Endothelial cell of umbilical vein (primary cell): ENCODE measurements around the gene RBPJ. TPM values are rescaled to one million over a fixed set of nuclear protein-coding genes. Genes with fewer than 3 reads are reported as not detected.

Source experiments
- BruUV-seq: library from RNA; stranded (reverse); fragments of 400-500 nt; replicated peaks from 2 replicates; lab custom pipeline; 2021; lab: Mats Ljungman, UMichigan
- CTCF ChIA-PET: fragments of 300-600, 350-600 bp; sonication (Branson Sonifier 250); formaldehyde crosslinking; loops from one replicate; lab custom pipeline; 2021; ENCODE audit warnings: antibody characterized with exemption, inconsistent platforms; lab: Charles Lee
- POLR2A ChIA-PET: fragments of 300-600, 350-600 bp; sonication (Branson Sonifier 250); formaldehyde crosslinking; loops from one replicate; lab custom pipeline; 2021; ENCODE audit warnings: antibody characterized with exemption, inconsistent platforms; lab: Charles Lee
- DNase-seq: peaks from one replicate; pipeline ENCODE4 v3.0.0-alpha.2; 2011; ENCODE audit warnings: low read depth, low spot score
- FAIRE-seq: peaks from 2 replicates; lab custom pipeline; 2011; peaks lifted over from hg19 to GRCh38; lab: Jason Lieb, UNC
- H2AFZ ChIP-seq: 2 replicates; pipeline ENCODE4 v1.6.0; 2012; ENCODE audit warnings: low read depth, low read length, control low read depth, inconsistent platforms
- H3K27ac ChIP-seq: 2 replicates; pipeline ENCODE4 v1.5.1; 2011; ENCODE audit warnings: low read depth, mild to moderate bottlenecking, control low read depth, low read length, moderate library complexity; ENCODE audit not compliant: insufficient read depth
- H3K27me3 ChIP-seq, 2 experiments: 2 replicates each; pipeline versions ENCODE4 v1.6.0 to v1.6.1; 2011; ENCODE audit warnings: low read length in 2 of 2, mixed read lengths in 1 of 2; ENCODE audit not compliant: control insufficient read depth in 2 of 2, insufficient read depth in 2 of 2
- H3K36me3 ChIP-seq, 2 experiments: 2 replicates in 1 of 2; 3 replicates in 1 of 2; pipeline ENCODE4 v1.5.1; 2011; ENCODE audit warnings: low read length in 2 of 2, mild to moderate bottlenecking in 1 of 2, moderate library complexity in 1 of 2; ENCODE audit not compliant: control insufficient read depth in 2 of 2, insufficient read depth in 2 of 2; ENCODE audit errors: extremely low read depth in 1 of 2
- H3K4me1 ChIP-seq: 3 replicates; pipeline ENCODE4 v1.5.1; 2011; ENCODE audit warnings: mild to moderate bottlenecking, low read length; ENCODE audit not compliant: control insufficient read depth, insufficient read depth; ENCODE audit errors: extremely low read depth
- H3K4me2 ChIP-seq: 2 replicates; pipeline ENCODE4 v1.6.1; 2011; ENCODE audit warnings: low read length, control low read depth, mixed read lengths; ENCODE audit not compliant: insufficient read depth
- H3K4me3 ChIP-seq, 3 experiments: fragments of 200-600 bp in 1 of 3; sonication (generic), shearing (Covaris generic) in 1 of 3; replicated peaks in 1 of 3; 2 replicates each; pipeline ENCODE4 v1.5.1; 2011 to 2016; ENCODE audit warnings: control low read depth in 3 of 3, low read length in 3 of 3, mild to moderate bottlenecking in 2 of 3, inconsistent platforms in 1 of 3, low read depth in 1 of 3, moderate library complexity in 1 of 3; ENCODE audit not compliant: insufficient read depth in 1 of 3
- H3K79me2 ChIP-seq: 2 replicates; pipeline ENCODE4 v1.6.0; 2012; ENCODE audit warnings: low read length, inconsistent platforms; ENCODE audit not compliant: control insufficient read depth, insufficient read depth
- H3K9ac ChIP-seq: replicated peaks from 2 replicates; pipeline ENCODE3; 2011; ENCODE audit warnings: low read length, control low read depth; ENCODE audit not compliant: insufficient read depth; ENCODE audit errors: extremely low read depth
- H3K9me1 ChIP-seq: replicated peaks from 3 replicates; pipeline ENCODE4 v1.6.0; 2011; ENCODE audit warnings: mild to moderate bottlenecking, low read length; ENCODE audit not compliant: control insufficient read depth, insufficient read depth; ENCODE audit errors: extremely low read depth
- H3K9me3 ChIP-seq: replicated peaks from 2 replicates; pipeline ENCODE4 v1.5.1; 2012; ENCODE audit warnings: low read length, inconsistent platforms; ENCODE audit not compliant: control insufficient read depth, insufficient read depth
- H4K20me1 ChIP-seq: replicated peaks from 2 replicates; pipeline ENCODE3; 2011; ENCODE audit warnings: mild to moderate bottlenecking, low read length; ENCODE audit not compliant: control insufficient read depth, insufficient read depth; ENCODE audit errors: extremely low read depth
- CTCF ChIP-seq, 2 donors: IDR thresholded peaks; 1 replicate in 1 of 2; 2 replicates in 1 of 2; pipeline ENCODE4 v1.5.1; 2011; ENCODE audit warnings: low read length in 2 of 2, mild to moderate bottlenecking in 2 of 2, moderate library complexity in 2 of 2, control low read depth in 1 of 2, inconsistent platforms in 1 of 2, low read depth in 1 of 2; ENCODE audit not compliant: insufficient read depth in 1 of 2; ENCODE audit errors: extremely low read depth in 1 of 2
- EZH2 ChIP-seq: IDR thresholded peaks from 2 replicates; pipeline ENCODE4 v1.6.1; 2012; ENCODE audit warnings: borderline replicate concordance, low read depth, mild to moderate bottlenecking, moderate library complexity, low read length, inconsistent platforms; ENCODE audit not compliant: severe bottlenecking
- FOS ChIP-seq: IDR thresholded peaks from 2 replicates; pipeline ENCODE4 v1.6.1; 2011; ENCODE audit warnings: mild to moderate bottlenecking, low read length, moderate library complexity, borderline replicate concordance; ENCODE audit not compliant: insufficient read depth
- GATA2 ChIP-seq: IDR thresholded peaks from 2 replicates; pipeline ENCODE4 v1.7.0; 2011; ENCODE audit warnings: low read depth, mild to moderate bottlenecking, moderate library complexity, mixed read lengths, low read length; ENCODE audit not compliant: insufficient read length, insufficient read depth
- JUN ChIP-seq: IDR thresholded peaks from 2 replicates; pipeline ENCODE4 v1.6.1; 2011; ENCODE audit warnings: borderline replicate concordance, low read depth; ENCODE audit not compliant: insufficient read length, insufficient read depth
- MAX ChIP-seq: IDR thresholded peaks from 2 replicates; pipeline ENCODE4 v1.6.1; 2011; ENCODE audit not compliant: insufficient read depth, insufficient read length
- MYC ChIP-seq: IDR thresholded peaks from one replicate; pipeline ENCODE4 v1.6.1; 2011; ENCODE audit warnings: mild to moderate bottlenecking, low read depth, low read length
- POLR2A ChIP-seq: IDR thresholded peaks from 2 replicates; pipeline ENCODE4 v1.6.1; 2012; ENCODE audit warnings: low read depth, mild to moderate bottlenecking, control low read depth, low read length
- POLR2AphosphoS5 ChIP-seq: IDR thresholded peaks from 2 replicates; pipeline ENCODE4 v1.6.1; 2012; ENCODE audit warnings: low read depth, mild to moderate bottlenecking, control low read depth, low read length, moderate library complexity; ENCODE audit not compliant: insufficient read depth
- dilution Hi-C: fragments of 300-500 bp; cut with MboI; formaldehyde crosslinking; loops from one replicate; pipeline ENCODE4 v1.15.0; 2019; ENCODE audit warnings: low sequenced_read_pairs; ENCODE audit not compliant: extremely low pct_ligation_motif_present
- intact Hi-C: fragments of 100-400 bp; cut with micrococcal nuclease; formaldehyde crosslinking; loops from one replicate; pipeline ENCODE4 v1.10.0; 2022
- polyA plus RNA-seq, 4 experiments: library from polyadenylated mRNA; depleted of rRNA in 3 of 4; stranded (reverse) in 3 of 4; unstranded in 1 of 4; fragments of >200 nt; gene quantifications; 2 replicates each; pipeline versions ENCODE4 v1.2.1 to v1.2.3, GENCODE V29; 2011 to 2012; ENCODE audit warnings: missing spikeins in 1 of 4
- total RNA-seq: library from RNA; stranded (reverse); gene quantifications from 2 replicates; pipeline ENCODE4 v1.2.3, GENCODE V29; 2021

RBPJ gene
- total and polyA plus RNA-seq, 2 donors (not counting 3 experiments of a cell fraction or from before 2014, with no cell fraction given), result 17.0 to 42.9 TPM

- intact Hi-C loops (no loop called here), dilution Hi-C loops (no loop called here)
- H3K4me3 ChIP-seq, result no peak overlapping the region
- no peaks in the 10 kb centered on the region for H3K4me1 ChIP-seq
- CTCF ChIA-PET, result no interaction called here
- FAIRE-seq, result no peak
- no peaks in the 10 kb centered on the region for H3K9me3 ChIP-seq
- no peak for DNase-seq
- H3K27me3 ChIP-seq, result peaks cover 0 to 4% of the 10 kb centered on the region in 2 experiments
- H3K4me2 ChIP-seq, result no peak overlapping the region
- POLR2A ChIA-PET, result no interaction called here
- no peaks in the 10 kb centered on the region for H3K36me3 ChIP-seq
- no TSS peak for BruUV-seq
- H3K27ac ChIP-seq, result no peak overlapping the region
- no peak overlapping the region for H2AFZ ChIP-seq
- H3K9ac ChIP-seq, result no peak overlapping the region
- H3K9me1 ChIP-seq, result no peaks in the 10 kb centered on the region
- TF ChIP-seq GATA2 (no peak), CTCF (IDR thresholded peaks at IDR 0.05; ENCODE audit: extremely low read depth in 1 of 2, insufficient read depth in 1 of 2, low read depth in 1 of 2, low read length in 2 of 2) (no peak)
- no peaks in the 10 kb centered on the region for H4K20me1 ChIP-seq
- H3K79me2 ChIP-seq, result no peaks in the 10 kb centered on the region
These were observed 24.3 kb upstream of the RBPJ start for GRCh38 chr4:26296514-26296913.

- ChIA-PET POLR2A (no interaction called here), CTCF (interaction anchor here (0.8 kb wide), 1 partner anchor 11 kb away, joined by 4 read pairs; no protein-coding TSS in a partner anchor)
- no peaks in the 10 kb centered on the region for H3K9me1 ChIP-seq
These were observed 23.6 kb upstream of the RBPJ start for GRCh38 chr4:26297219-26297618.

More at GRCh38 chr4:26297219-26297618, 23.6 kb upstream of the RBPJ start:
- H3K4me2 ChIP-seq, result no peak overlapping the region
- H2AFZ ChIP-seq, result no peak overlapping the region
- H3K9me3 ChIP-seq, result no peaks in the 10 kb centered on the region
- H3K4me3 ChIP-seq, result no peak overlapping the region
- H3K36me3 ChIP-seq, result no peaks in the 10 kb centered on the region
- H3K27me3 ChIP-seq, result peaks cover 0 to 4% of the 10 kb centered on the region in 2 experiments
- no peak overlapping the region for H3K27ac ChIP-seq
- FAIRE-seq (no peak), DNase-seq (no peak)
- dilution Hi-C loops, result no loop called here
- H4K20me1 ChIP-seq, result no peaks in the 10 kb centered on the region
- no peaks in the 10 kb centered on the region for H3K4me1 ChIP-seq
- intact Hi-C loops, result no loop called here
- BruUV-seq, result no TSS peak
- TF ChIP-seq FOS, result no peak
- no peak for TF ChIP-seq MAX
- TF ChIP-seq GATA2, result no peak
- TF ChIP-seq POLR2AphosphoS5, result no peak
- no peak for TF ChIP-seq JUN
- no peak for TF ChIP-seq MYC
- no peak for TF ChIP-seq CTCF (IDR thresholded peaks at IDR 0.05; ENCODE audit: extremely low read depth in 1 of 2, insufficient read depth in 1 of 2, low read depth in 1 of 2, low read length in 2 of 2)
- no peak for TF ChIP-seq EZH2
- no peak for TF ChIP-seq POLR2A
- no peak overlapping the region for H3K9ac ChIP-seq
- H3K79me2 ChIP-seq, result no peaks in the 10 kb centered on the region
